Neural cell (in vitro differentiated cells): ENCODE results near the gene NEURL1. TPM values are rescaled to one million over a fixed set of nuclear protein-coding genes. Genes with fewer than 3 reads are reported as not detected.

Source experiments
- H2AFZ ChIP-seq: fragments of 200-600, 300-800 bp; sonication (generic), shearing (Covaris generic); 2 replicates; pipeline ENCODE4 v1.6.0; 2014; ENCODE audit warnings: low read depth, mild to moderate bottlenecking, antibody characterized with exemption, low read length, moderate library complexity
- H3F3A ChIP-seq: fragments of 200-600 bp; shearing (Covaris generic); 2 replicates; pipeline ENCODE4 v1.6.1; 2016; ENCODE audit warnings: mild to moderate bottlenecking, moderate library complexity, mixed read lengths, antibody characterized with exemption, low read length; ENCODE audit not compliant: insufficient read depth, poor library complexity, severe bottlenecking
- H3K27ac ChIP-seq: fragments of 200-600, 300-800 bp; sonication (generic), shearing (Covaris generic); 2 replicates; pipeline ENCODE4 v1.5.1; 2014; ENCODE audit warnings: mild to moderate bottlenecking, low read length, moderate library complexity
- H3K27me3 ChIP-seq: fragments of 300-800, 200-600 bp; sonication (generic), shearing (Covaris generic); 2 replicates; pipeline ENCODE4 v1.6.0; 2014; ENCODE audit warnings: mild to moderate bottlenecking, low read depth, low read length, moderate library complexity; ENCODE audit not compliant: insufficient read depth
- H3K36me3 ChIP-seq: fragments of 300-800, 200-600 bp; sonication (generic), shearing (Covaris generic); 2 replicates; pipeline ENCODE4 v1.5.1; 2014; ENCODE audit warnings: mild to moderate bottlenecking, antibody characterized with exemption, low read length, moderate library complexity; ENCODE audit not compliant: insufficient read depth
- H3K4me2 ChIP-seq: fragments of 300-800, 200-600 bp; sonication (generic), shearing (Covaris generic); 2 replicates; pipeline ENCODE4 v1.6.0; 2014; ENCODE audit warnings: mild to moderate bottlenecking, low read length
- H3K4me3 ChIP-seq: fragments of 300-800, 200-600 bp; sonication (generic), shearing (Covaris generic); 2 replicates; pipeline ENCODE4 v1.5.1; 2014; ENCODE audit warnings: mild to moderate bottlenecking, low read length, moderate library complexity
- H3K79me2 ChIP-seq: fragments of 200-600 bp; shearing (Covaris generic); replicated peaks from 2 replicates; pipeline ENCODE4 v1.6.0; 2014; ENCODE audit warnings: mild to moderate bottlenecking, low read length, moderate library complexity; ENCODE audit not compliant: insufficient read depth
- H3K9ac ChIP-seq: fragments of 300-800, 200-600 bp; sonication (generic), shearing (Covaris generic); 2 replicates; pipeline ENCODE4 v1.6.1; 2016; ENCODE audit warnings: mild to moderate bottlenecking, low read length, mixed read lengths
- H3K9me2 ChIP-seq: fragments of 200-600 bp; shearing (Covaris generic); 2 replicates; pipeline ENCODE4 v1.6.1; 2016; ENCODE audit warnings: mild to moderate bottlenecking, low read length, mixed read lengths; ENCODE audit not compliant: insufficient read depth
- H3K9me3 ChIP-seq: fragments of 200-600, 300-800 bp; sonication (generic), shearing (Covaris generic); 2 replicates; pipeline ENCODE4 v1.6.1; 2016; ENCODE audit warnings: mild to moderate bottlenecking, mixed run types, low read length, moderate library complexity, mixed read lengths
- H4K20me1 ChIP-seq: fragments of 200-600 bp; shearing (Covaris generic); 2 replicates; pipeline ENCODE4 v1.6.1; 2016; ENCODE audit warnings: mild to moderate bottlenecking, mixed run types; ENCODE audit not compliant: insufficient read depth
- EP300 ChIP-seq: fragments of 450-650 bp; conservative IDR thresholded peaks from 2 replicates; pipeline ENCODE4 v1.6.1; 2014; ENCODE audit warnings: antibody characterized with exemption, mild to moderate bottlenecking, moderate library complexity; ENCODE audit not compliant: poor library complexity, severe bottlenecking
- EZH2 ChIP-seq: fragments of 200-600, 300-800 bp; shearing (Covaris generic), sonication (generic); IDR thresholded peaks from 2 replicates; pipeline ENCODE4 v1.6.1; 2014; ENCODE audit warnings: antibody characterized with exemption, low read length, borderline replicate concordance, mild to moderate bottlenecking; ENCODE audit not compliant: insufficient read depth, poor library complexity, severe bottlenecking
- MXI1 ChIP-seq: fragments of 450-650 bp; conservative IDR thresholded peaks from 2 replicates; pipeline ENCODE4 v1.6.1; 2014; ENCODE audit warnings: antibody characterized with exemption, mild to moderate bottlenecking; ENCODE audit not compliant: poor library complexity, severe bottlenecking
- POLR2AphosphoS5 ChIP-seq: IDR thresholded peaks from 2 replicates; pipeline ENCODE4 v1.6.1; 2012
- RAD21 ChIP-seq: fragments of 450-650 bp; conservative IDR thresholded peaks from 2 replicates; pipeline ENCODE4 v1.6.1; 2014; ENCODE audit warnings: antibody characterized with exemption, mild to moderate bottlenecking, moderate library complexity
- REST ChIP-seq: IDR thresholded peaks from 2 replicates; pipeline ENCODE4 v1.6.1; 2012; ENCODE audit warnings: borderline replicate concordance
- SMC3 ChIP-seq: fragments of 450-650 bp; conservative IDR thresholded peaks from 2 replicates; pipeline ENCODE4 v1.6.1; 2014; ENCODE audit warnings: antibody characterized with exemption, mild to moderate bottlenecking, moderate library complexity; ENCODE audit not compliant: poor library complexity
- TAF1 ChIP-seq: IDR thresholded peaks from 2 replicates; pipeline ENCODE4 v1.6.1; 2012; ENCODE audit warnings: low read depth
- polyA plus RNA-seq: library from polyadenylated mRNA; depleted of rRNA; stranded (reverse); fragments of >200 nt; gene quantifications from 2 replicates; pipeline ENCODE4 v1.2.3, GENCODE V29; 2014
- TF ChIP-seq, protein P1 (sequence below): fragments of 450-650 bp; IDR thresholded peaks from 2 replicates; pipeline ENCODE4 v1.5.1; 2014; ENCODE audit warnings: antibody characterized with exemption, mild to moderate bottlenecking, moderate library complexity; ENCODE audit not compliant: poor library complexity, severe bottlenecking

The NEURL1 gene
- polyA plus RNA-seq, 1 donor from 2014 or later: 12.3 TPM

GRCh38 chr10:103587073-103587472, 93.6 kb downstream of the NEURL1 start:
- no peak overlapping the region for H3K9ac ChIP-seq
- no peak overlapping the region for H2AFZ ChIP-seq
- H3K9me2 ChIP-seq: no peaks in the 10 kb centered on the region
- no peak overlapping the region for H3K4me2 ChIP-seq
- H3K9me3 ChIP-seq: no peaks in the 10 kb centered on the region
- no peaks in the 10 kb centered on the region for H3K36me3 ChIP-seq
- no peaks in the 10 kb centered on the region for H3K27me3 ChIP-seq
- no peaks in the 10 kb centered on the region for H3K79me2 ChIP-seq
- no peaks in the 10 kb centered on the region for H3F3A ChIP-seq
- H3K4me3 ChIP-seq: no peak overlapping the region
- TF ChIP-seq, protein P1, sequence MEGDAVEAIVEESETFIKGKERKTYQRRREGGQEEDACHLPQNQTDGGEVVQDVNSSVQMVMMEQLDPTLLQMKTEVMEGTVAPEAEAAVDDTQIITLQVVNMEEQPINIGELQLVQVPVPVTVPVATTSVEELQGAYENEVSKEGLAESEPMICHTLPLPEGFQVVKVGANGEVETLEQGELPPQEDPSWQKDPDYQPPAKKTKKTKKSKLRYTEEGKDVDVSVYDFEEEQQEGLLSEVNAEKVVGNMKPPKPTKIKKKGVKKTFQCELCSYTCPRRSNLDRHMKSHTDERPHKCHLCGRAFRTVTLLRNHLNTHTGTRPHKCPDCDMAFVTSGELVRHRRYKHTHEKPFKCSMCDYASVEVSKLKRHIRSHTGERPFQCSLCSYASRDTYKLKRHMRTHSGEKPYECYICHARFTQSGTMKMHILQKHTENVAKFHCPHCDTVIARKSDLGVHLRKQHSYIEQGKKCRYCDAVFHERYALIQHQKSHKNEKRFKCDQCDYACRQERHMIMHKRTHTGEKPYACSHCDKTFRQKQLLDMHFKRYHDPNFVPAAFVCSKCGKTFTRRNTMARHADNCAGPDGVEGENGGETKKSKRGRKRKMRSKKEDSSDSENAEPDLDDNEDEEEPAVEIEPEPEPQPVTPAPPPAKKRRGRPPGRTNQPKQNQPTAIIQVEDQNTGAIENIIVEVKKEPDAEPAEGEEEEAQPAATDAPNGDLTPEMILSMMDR: no peak
- TF ChIP-seq REST: no peak
- no peak for TF ChIP-seq RAD21
- no peak for TF ChIP-seq TAF1
- no peak for TF ChIP-seq MXI1
- no peak for TF ChIP-seq EP300
- TF ChIP-seq EZH2: no peak
- TF ChIP-seq POLR2AphosphoS5: no peak
- no peak for TF ChIP-seq SMC3
- no peak overlapping the region for H3K27ac ChIP-seq
- H4K20me1 ChIP-seq: no peaks in the 10 kb centered on the region

DNA sequence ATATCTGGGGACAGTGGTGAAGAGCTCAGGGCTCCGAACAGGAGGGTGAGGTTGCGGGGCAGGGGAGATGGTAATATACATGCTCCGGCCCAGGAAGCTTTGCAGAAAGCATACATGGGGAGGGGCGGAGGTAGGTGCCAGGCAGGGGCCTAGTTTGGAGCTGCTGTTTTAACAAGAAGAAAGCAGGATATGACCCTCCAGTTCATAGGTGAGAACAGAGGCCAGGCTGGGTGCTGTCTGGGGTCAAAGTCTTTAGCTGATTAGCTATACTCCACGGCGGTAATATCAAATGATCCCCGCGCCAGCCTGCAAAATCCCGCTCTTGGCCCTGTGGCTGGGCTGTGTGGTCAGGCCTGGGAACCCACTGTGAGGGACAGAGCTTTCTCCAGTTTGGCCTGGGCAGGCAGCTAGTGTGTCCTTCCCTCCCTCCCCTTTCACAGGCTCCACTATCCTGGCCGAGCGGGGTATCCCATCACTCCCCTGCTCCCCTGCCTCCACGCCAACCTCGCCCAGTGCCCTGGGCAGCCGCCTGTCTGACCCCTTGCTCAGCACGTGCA, 95.6 kb downstream of the NEURL1 start:
- Histone ChIP-seq H3K27ac (no peak overlapping the region), H3K4me3 (no peak overlapping the region), H3F3A (no peaks in the 10 kb centered on the region), H2AFZ (no peak overlapping the region), H3K9me3 (no peaks in the 10 kb centered on the region), H4K20me1 (no peaks in the 10 kb centered on the region), H3K9me2 (no peaks in the 10 kb centered on the region), H3K9ac (no peak overlapping the region), H3K79me2 (no peaks in the 10 kb centered on the region), H3K36me3 (no peaks in the 10 kb centered on the region), H3K27me3 (no peaks in the 10 kb centered on the region), H3K4me2 (no peak overlapping the region)
- TF ChIP-seq RAD21 (no peak), POLR2AphosphoS5 (no peak), REST (no peak), EZH2 (no peak), TAF1 (no peak), SMC3 (no peak), MXI1 (no peak), EP300 (no peak)
- TF ChIP-seq, protein P1: no peak
